ENCODE results near the gene LRFN4. TPM values are rescaled to one million over a fixed set of nuclear protein-coding genes. Genes with fewer than 3 reads are reported as not detected.

The LRFN4 gene
- total RNA-seq, 2 donors from 2014 or later = 20.7 to 51.7 TPM

- H3K27me3 ChIP-seq = no peaks in the 10 kb centered on the region
- TF ChIP-seq CTCF (IDR thresholded peaks at IDR 0.05) = no peak
- no peak overlapping the region for H3K27ac ChIP-seq
- no peak overlapping the region for H3K4me3 ChIP-seq
- no peaks in the 10 kb centered on the region for H3K9me3 ChIP-seq
- DNase-seq = no peak
- no peak overlapping the region for H3K9ac ChIP-seq (ENCODE audit: low read depth in 2 of 2, low read length in 2 of 2)
- no peaks in the 10 kb centered on the region for H3K36me3 ChIP-seq
- H3K4me1 ChIP-seq = no peaks in the 10 kb centered on the region
- intact Hi-C loops (cut with DNase I) = loop anchor here (1.0 to 10.0 kb wide), 2 partner anchors 141 to 240 kb away; partner anchors contain the start of genes CCDC87 and CCS
Observed at GRCh38 chr11:66834943-66835342, 21.9 kb upstream of the LRFN4 start.

- DNase-seq = no peak
- no peak overlapping the region for H3K27ac ChIP-seq
- no peaks in the 10 kb centered on the region for H3K4me1 ChIP-seq
- H3K36me3 ChIP-seq = no peaks in the 10 kb centered on the region
- no peak overlapping the region for H3K9ac ChIP-seq (ENCODE audit: low read depth in 2 of 2, low read length in 2 of 2)
- H3K4me3 ChIP-seq = no peak overlapping the region
- no peaks in the 10 kb centered on the region for H3K9me3 ChIP-seq
- no peaks in the 10 kb centered on the region for H3K27me3 ChIP-seq
- intact Hi-C loops (cut with DNase I) = loop anchor here (10.0 kb wide), 1 partner anchor 241 kb away; the partner anchor contains the start of genes CCDC87 and CCS
- TF ChIP-seq CTCF (IDR thresholded peaks at IDR 0.05) = no peak
Observed at GRCh38 chr11:66835768-66836405, 21.0 kb upstream of the LRFN4 start.

- intact Hi-C loops (cut with DNase I) = no loop called here
- TF ChIP-seq CTCF (IDR thresholded peaks at IDR 0.05) = no peak
Observed at GRCh38 chr11:66840317-66841091, 16.4 kb upstream of the LRFN4 start.

DNA sequence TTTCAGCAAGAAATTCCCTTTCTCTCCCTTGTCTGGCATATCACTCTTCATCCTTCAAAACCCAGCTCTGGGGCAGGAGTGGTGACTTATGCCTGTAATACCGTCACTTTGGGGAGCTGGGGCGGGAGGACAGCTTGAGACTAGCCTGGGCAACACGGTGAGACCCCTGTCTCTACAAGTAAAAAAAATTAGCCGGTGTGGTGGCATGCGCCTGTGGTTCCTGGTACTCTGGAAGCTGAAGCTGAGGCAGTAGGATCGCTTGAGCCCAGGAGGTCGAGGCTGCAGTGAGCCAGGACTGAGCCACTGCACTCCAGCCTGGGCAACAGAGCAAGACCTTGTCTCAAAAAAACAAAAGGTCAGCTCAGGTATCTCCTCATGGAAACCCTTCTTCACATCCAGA is 15.0 kb upstream of the LRFN4 start:
- Histone ChIP-seq H3K36me3 (peaks cover 10% of the 10 kb centered on the region), H3K27me3 (no peaks in the 10 kb centered on the region), H3K4me1 (peaks cover 12% of the 10 kb centered on the region), H3K9me3 (no peaks in the 10 kb centered on the region), H3K4me3 (peak overlapping the region; percentile 98), H3K9ac (ENCODE audit: low read depth in 2 of 2, low read length in 2 of 2) (peak overlapping the region; percentile 98 to 100), H3K27ac (no peak overlapping the region)
- no peak for TF ChIP-seq CTCF (IDR thresholded peaks at IDR 0.05)
- intact Hi-C loops (cut with DNase I) = no loop called here
- no peak for DNase-seq

More at GRCh38 chr11:66840317-66841091, 16.4 kb upstream of the LRFN4 start:
- no peak overlapping the region for H3K27ac ChIP-seq
- H3K4me1 ChIP-seq = peaks cover 12% of the 10 kb centered on the region
- H3K9me3 ChIP-seq = no peaks in the 10 kb centered on the region
- H3K4me3 ChIP-seq = no peak overlapping the region
- no peak for DNase-seq
- peaks cover 4% of the 10 kb centered on the region for H3K36me3 ChIP-seq
- no peaks in the 10 kb centered on the region for H3K27me3 ChIP-seq
- no peak overlapping the region for H3K9ac ChIP-seq (ENCODE audit: low read depth in 2 of 2, low read length in 2 of 2)

GRCh38 chr11:66842501-66842895 is 14.4 kb upstream of the LRFN4 start:
- Histone ChIP-seq H3K9ac (ENCODE audit: low read depth in 2 of 2, low read length in 2 of 2) (peak overlapping the region; percentile 98 to 100), H3K36me3 (peaks cover 10% of the 10 kb centered on the region), H3K27ac (peak overlapping the region; percentile 96), H3K9me3 (no peaks in the 10 kb centered on the region), H3K4me1 (peaks cover 12% of the 10 kb centered on the region), H3K27me3 (no peaks in the 10 kb centered on the region), H3K4me3 (peak overlapping the region; percentile 98)
- intact Hi-C loops (cut with DNase I) = no loop called here
- peak; percentile 20 for DNase-seq
- TF ChIP-seq CTCF (IDR thresholded peaks at IDR 0.05) = no peak
